D341Med (cell line): ENCODE results near the gene GPATCH2L.

ENCODE experiments used
- DNase-seq: peaks from one replicate; pipeline ENCODE4 v3.0.0; 2012; ENCODE audit warnings: low spot score

Gene GPATCH2L

DNA sequence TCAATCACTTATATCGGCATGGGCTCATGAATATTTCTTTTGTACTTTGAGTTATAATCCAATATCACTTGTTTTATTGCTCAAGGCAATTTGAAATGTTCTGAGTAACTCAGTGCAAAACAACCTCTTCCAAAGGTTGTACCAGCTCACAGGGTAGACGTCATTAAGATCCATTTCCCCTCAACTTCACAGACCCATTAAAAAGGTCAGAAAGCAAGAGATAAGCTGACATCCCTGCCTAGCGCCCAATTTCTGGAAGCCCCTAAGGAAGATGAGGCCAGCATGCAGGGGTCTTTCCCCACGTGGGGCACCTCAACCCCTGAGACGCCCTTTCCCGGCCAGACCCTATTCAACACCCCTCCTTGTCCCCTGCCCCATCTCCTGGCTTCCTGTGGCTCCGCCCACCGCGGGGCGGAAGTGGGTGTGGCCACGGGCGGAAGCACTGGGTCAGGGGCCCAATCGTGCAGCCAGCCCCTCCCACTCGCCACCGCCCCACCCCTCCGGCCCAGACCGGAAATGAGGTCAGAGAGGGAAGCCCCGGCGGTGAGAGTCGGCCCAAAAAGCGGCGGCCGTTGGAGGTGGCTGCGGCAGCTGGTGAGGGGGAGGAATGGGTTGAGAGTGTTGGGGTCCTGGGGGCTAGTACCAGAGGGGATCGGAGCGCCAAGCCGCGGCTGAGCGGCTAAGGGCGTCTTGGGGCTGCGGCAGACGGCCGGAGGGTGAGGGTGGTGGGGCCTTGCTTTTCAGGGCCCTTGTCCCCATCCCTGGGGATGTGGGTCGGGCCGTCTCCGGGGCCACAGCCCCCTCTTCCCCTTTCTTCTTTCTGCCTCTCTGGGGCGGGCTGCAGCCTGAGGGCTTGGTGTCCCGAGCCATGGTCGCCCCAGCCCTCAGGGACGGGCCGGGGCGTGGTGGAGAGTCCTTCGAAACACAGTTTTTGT lies at the start of gene GPATCH2L:
Gene GPATCH2L (plus strand): TSS at position 525 of the 935 bp plus-strand sequence. CDS start 2,442 bp downstream, outside the sequence.
- peak; percentile 100 for DNase-seq

GRCh38 chr14:76104802-76105355 lies 46.8 kb upstream of the GPATCH2L start:
- DNase-seq = no peak

- DNase-seq = no peak
These were observed 45.5 kb upstream of the GPATCH2L start for GRCh38 chr14:76106188-76106587.

DNA sequence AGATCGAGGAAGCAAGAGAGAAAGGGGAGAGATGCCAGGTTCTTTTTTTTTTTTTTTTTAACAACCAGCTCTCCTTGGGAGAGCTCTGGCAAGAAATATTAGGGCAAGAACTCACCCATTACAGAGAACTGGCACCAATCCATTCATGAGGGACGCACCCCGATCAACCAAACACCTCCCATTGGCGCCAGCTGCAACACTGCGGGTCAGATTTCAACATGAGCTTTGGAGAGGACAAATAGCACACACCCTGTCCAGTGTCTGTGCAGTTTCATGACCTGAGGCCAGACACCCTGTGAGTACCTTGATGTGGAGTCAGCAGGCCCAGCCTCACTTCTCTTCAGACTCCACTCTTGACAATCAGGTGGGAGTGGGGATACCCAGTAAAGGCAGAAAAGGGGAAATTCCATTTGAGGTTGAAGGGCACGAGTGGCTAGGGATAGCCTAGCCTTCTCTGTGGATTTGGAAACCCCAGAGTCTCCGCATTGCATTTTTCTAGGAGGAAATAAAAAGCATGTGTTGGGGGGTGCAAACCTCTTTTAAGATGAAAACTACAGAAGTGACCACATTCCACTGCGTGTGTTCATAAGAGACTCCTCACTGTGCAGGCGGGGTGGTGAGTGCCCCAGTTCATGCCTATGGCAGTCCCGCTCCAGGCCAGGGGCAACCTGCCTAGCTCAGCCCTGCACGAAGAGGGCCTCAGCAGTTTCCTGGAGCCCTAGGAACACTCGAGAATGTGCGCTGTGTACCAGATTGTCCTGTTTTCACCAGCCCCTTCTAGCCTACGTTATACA lies 42.4 kb upstream of the GPATCH2L start:
- DNase-seq = no peak

DNA sequence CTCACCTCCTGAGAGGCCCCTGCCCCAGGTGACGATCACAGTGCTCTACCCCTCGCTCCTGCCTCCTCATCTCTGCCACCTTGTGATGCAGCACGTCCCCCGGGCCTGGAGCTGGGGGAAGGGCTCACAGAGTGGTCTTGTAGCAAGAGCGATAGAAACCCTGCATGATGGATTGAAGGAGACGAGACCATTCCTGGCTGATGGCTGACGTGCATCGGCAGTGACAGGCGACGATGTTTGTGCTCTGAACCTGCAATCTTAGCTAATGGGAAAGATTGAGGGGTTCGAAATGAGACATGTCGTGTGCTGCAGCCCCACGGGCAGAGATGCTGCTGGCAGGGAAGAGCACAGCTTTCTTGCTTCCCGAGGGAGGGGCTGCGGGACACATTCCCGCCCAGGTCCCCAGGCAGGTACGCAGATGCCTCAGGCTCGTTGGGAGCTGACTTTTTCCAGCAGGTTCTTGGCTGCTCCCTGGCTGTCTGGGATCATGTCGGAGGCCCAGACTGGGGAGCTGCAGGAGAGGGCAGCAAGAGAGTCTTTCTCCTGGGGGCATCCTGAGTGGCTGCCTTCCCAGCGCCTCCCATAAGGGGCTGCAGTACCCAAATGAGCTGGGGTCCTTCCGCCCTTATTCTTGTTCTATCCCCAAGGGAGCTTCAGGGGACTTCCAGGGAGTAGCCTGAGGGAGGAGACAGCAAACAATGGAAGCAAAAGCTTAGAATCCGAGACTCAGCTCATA lies 38.7 kb upstream of the GPATCH2L start:
- DNase-seq = no peak

DNA sequence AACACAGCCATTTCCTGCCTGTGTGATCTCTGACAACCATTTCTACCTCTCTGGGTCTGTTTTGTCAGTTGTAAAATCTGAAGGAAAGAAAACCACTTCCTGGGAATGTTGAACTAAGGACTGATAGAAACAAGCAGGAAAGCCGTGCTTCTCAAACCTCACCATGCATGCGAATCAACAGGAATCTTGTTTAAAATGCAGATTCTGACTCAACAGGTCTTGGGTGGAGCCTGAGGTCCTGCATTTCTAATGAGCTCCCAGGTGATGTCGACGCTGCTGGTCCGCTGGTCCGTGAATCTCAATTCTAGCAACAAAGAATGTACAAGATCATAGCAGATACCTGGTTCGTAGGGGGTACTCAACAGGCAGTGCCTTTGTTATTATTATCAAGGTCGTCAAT lies 38.0 kb upstream of the GPATCH2L start:
- DNase-seq = no peak

DNA sequence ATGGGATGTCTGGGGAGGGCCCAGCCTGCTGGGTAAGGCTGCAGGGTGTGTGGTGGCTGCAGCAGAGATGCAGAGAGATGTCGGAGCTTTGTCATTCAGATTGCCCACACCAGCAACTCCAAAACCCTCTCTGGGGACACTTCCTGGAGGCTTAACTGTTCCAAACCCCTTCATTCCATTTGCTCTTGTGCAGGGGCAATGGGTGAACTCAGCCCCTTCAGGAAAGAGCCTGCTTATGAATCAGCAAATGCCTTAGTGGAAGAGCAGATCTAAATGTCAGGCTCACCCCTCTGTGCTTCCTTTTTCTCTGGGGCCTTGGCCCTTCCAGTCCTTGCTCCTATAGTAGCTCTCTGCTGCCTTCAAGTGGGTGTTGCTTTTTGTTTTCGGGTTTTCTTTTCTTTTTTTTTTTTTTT lies 36.7 kb upstream of the GPATCH2L start:
- no peak for DNase-seq

DNA sequence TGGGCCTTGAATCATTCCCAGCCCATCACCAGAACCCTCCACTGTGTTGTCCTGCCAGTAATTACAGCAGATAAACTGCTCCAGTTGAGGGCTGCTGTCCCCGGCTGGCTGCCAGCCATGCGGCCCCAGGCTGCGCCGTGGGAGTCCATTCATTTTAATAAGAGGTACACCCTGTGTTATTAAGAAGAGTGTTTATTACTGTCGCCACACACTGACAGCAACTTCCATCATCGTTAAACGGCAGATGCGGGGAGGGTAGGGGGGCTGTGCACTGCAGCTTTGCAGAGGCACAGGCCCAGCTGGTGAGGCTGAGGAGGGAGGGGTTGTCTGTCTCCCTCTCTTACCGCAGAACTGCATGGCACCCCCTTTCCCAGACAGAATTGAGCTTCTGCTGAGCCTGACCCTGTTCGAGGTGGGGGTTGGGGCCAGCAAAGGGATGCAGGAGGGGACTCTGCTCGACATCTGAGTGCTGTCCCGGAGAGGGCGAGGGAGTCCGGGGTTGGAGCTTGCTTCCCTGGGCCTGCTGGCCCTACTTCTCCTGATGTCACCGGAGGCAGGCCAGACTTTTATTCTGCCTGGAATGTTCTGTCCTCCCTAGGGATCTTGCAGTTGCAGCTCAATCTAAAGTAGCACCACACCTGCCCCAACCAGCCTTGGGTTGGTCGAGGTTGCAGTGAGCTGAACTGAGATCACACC lies 33.8 kb upstream of the GPATCH2L start:
- DNase-seq = no peak

DNA sequence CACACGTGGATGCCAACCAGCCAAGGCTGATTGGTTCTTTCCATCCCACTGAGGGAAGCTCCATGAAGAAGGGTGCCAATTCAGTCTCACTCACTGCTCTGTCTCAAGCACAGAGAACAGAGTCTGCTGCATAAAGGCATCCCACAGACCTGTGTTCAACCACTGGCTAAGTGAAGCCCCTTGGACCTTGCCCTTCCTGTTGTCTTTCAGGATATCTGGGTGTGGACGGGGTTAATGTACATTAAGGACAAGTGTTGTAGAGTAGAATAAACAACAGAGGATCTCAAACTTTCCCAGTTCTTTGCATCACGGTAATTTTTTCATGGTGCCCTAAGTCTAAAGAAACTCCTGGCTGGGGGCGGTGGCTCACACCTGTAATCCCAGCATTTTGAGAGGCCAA lies 33.1 kb upstream of the GPATCH2L start:
- DNase-seq = no peak

GRCh38 chr14:76121089-76121748 lies 30.5 kb upstream of the GPATCH2L start:
- no peak for DNase-seq

DNA sequence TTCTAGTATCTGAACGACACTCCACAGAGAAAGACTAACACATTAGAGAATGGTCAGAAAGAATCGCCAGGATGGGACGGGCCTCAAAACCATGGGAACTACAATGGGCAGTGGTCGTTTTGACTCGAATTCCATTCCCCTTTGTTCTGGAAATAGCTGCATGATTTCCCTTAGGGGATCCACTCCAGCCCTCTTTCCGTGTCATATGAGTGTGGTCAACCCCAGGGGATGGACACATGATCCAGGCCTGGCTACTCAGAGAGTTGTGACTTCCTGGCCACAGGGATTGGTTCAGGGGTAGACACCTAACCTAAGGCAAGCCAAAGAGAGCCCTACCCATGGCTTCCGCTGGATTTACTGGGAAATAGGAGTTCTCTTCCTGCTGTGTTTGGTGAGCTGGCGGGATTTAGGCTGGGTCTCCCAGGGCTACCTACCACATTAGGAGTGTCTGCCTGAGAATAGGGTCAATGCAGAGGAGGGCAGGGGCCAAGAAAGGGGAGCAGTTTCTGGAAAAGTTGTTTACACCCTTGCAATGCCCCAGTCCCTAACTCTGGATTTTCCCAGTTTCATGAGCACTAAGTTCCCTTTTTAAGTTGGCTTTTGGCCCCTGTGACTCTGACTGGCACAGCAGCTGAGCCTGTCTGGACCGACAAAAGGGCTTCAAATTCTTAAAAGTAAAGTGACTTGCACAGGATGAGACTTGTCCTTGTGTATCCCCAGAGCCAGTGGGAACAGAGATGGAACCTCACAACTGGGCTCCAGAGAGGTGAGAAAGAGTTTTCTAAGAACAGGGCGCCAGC lies 28.1 kb upstream of the GPATCH2L start:
- DNase-seq = no peak

DNA sequence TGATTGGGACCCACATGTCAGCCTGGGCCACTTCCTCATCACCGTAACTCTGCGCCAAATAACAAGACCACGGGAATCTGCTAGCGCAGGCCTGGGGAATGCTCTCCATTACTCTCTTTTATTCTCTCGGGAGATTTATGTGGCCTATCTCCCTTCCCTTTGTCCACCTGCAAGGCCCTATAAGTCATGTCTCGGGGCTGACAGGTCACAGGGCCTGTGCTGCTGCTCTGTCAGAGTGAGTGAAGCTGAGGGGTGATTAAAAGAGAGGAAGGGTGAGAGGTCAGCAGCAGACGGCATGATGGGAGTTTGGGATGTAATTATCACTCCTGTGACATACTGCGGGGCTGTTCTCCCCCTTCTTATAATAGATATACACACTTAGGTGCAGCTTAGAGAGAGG lies 26.2 kb upstream of the GPATCH2L start:
- no peak for DNase-seq

- DNase-seq = no peak
These were observed 25.6 kb upstream of the GPATCH2L start for GRCh38 chr14:76126076-76126475.

DNA sequence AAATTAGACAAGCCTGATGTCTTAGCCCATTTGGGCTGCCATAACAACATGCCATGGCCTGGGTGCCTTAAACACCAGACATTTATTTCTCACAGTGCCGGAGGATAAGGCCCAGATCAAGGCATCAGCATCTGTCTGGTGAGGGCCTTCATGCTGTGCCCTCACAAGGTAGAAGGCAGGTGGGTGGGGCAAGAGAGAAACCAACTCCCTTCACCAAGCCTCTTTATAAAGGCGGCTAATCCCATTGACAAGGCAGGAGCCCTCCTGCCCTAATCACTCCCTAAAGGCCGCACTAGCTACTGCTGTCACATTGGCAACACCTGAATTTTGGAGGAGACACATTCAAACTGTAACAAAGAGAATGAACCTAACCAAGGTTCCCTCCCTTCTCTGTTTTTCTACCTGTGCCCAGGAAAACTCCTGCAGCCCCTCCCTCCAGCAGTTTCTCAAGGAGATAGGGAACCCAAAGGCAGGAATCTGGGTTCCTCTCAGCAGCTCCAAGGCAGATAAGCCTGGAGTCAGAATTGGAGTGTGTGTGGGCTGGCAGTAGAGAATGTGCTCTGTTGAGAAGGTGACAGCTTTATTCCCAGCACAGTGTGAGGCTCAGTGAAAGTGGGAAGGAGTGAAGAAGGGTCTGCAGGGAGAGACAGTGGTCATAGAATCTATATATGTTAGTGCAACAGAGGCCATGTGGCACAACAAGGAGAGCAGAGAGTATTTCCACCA lies 21.7 kb upstream of the GPATCH2L start:
- DNase-seq = no peak

GRCh38 chr14:76131071-76131965 lies 20.4 kb upstream of the GPATCH2L start:
- no peak for DNase-seq

DNA sequence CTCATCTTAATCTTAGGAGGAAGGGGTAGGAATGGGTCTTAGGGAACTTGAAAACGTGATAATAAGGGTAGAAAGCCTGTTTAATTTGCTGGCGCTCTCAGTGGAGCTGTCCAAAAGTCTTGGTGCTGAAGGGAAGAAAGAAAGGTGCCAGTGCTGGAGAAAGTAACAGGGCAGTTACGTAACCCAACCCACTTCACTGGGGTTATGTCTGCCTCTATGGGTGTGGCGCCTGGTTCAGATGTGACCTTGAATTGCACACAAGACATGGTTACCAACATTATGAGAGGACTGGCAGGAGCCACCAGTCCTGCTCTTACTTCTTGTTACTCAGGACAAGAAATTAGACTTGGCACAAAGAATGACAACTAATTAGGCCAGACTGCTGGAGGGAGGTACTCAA lies 18.6 kb upstream of the GPATCH2L start:
- DNase-seq = no peak

DNA sequence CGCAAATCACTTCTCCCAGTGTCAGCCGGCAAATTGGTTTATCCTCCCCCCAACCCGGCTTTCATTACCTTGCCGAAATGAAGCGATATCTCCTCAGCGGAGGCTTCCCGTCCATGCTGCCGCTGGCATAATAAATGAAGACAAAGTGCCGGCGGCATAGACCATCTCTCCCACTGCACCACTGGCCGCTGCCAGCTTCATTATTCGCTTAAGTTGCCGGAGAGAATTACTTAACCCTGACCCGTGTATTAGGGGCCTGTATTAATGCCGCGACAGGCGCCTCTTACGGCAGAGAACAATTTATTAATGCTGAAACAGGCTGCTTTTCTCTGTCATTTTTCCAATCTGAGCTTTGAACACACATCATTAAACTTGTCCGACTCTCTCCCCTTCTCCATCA lies 17.5 kb upstream of the GPATCH2L start:
- DNase-seq = no peak

GRCh38 chr14:76135722-76136121 lies 16.0 kb upstream of the GPATCH2L start:
- DNase-seq = no peak
